Measurements from ENCODE around the gene DGKH. TPM values are rescaled to one million over a fixed set of nuclear protein-coding genes. Genes with fewer than 3 reads are reported as not detected.

The DGKH gene
- total RNA-seq, 6 donors from 2014 or later = 9.6 to 33.2 (median 17.4) TPM

DNA sequence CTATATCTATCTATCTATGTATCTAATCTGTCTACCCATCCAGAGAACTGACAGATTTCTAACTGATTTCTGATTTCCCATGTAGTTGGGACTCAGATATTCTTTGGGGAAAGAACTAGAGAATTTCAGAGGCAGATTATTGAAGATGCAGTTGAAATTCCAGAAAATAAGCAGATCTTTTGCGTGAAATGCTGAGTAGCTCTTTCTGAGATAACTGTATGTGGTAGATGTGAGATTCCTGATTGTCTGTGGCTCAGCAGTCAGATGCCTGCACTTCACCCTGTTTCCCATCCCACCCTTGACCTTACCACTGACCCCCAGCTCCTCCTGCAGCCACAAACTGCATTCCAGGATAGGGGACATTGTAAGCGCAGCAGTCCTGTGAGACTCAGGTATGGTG, 61.5 kb downstream of the DGKH start:
- Histone ChIP-seq H3K27ac (no peak overlapping the region), H3K27me3 (no peaks in the 10 kb centered on the region), H3K4me3 (no peak overlapping the region), H3K36me3 (no peaks in the 10 kb centered on the region), H3K9me3 (no peaks in the 10 kb centered on the region), H3K4me1 (peaks cover 5 to 15% (median 8%) of the 10 kb centered on the region in 4 donors)
- 92 to 100% methylated on average over 2 of the region's 2 CpGs for WGBS, 2 donors
- ATAC-seq (ENCODE audit: low FRiP score in 2 of 2) = no peak
- DNase-seq = no peak
- TF ChIP-seq, protein P1, sequence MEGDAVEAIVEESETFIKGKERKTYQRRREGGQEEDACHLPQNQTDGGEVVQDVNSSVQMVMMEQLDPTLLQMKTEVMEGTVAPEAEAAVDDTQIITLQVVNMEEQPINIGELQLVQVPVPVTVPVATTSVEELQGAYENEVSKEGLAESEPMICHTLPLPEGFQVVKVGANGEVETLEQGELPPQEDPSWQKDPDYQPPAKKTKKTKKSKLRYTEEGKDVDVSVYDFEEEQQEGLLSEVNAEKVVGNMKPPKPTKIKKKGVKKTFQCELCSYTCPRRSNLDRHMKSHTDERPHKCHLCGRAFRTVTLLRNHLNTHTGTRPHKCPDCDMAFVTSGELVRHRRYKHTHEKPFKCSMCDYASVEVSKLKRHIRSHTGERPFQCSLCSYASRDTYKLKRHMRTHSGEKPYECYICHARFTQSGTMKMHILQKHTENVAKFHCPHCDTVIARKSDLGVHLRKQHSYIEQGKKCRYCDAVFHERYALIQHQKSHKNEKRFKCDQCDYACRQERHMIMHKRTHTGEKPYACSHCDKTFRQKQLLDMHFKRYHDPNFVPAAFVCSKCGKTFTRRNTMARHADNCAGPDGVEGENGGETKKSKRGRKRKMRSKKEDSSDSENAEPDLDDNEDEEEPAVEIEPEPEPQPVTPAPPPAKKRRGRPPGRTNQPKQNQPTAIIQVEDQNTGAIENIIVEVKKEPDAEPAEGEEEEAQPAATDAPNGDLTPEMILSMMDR (IDR thresholded peaks at IDR 0.05) = no peak
- TF ChIP-seq POLR2AphosphoS5 (IDR thresholded peaks at IDR 0.05) = no peak
- TF ChIP-seq EP300 (IDR thresholded peaks at IDR 0.05) = no peak
- no peak for TF ChIP-seq POLR2A (IDR thresholded peaks at IDR 0.05)

DNA sequence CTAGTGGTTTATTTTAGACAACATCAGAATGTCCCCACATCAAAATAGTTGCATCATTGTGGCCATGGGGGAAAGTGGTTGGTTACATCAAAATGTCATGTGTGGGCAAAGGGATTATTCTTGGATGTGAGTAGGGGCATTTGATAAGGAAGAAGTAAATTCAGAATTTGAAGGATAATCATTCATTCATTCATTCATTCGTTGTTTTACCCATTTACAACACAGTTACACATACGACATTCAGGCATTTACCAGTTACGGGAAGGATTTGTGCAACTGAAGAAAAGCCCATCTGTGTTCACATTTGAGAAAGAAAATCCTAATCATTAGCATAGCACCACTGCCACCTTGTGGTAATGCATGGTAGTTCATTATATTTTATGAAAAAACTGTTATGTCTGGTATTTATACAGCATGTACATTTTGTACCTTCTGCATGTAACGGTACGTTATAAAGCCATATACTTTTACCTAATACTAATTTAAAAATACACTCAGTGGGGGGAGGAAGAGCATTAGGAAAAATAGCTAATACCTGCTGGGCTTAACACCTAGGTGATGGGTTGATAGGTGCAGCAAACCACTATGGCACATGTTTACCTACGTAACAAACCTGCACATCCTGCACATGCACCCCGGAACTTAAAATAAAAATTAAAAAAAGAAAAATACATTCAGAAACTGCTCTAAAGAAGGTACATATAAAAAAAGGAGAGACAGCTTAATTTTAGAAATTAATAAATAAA, 62.1 kb downstream of the DGKH start:
- DNase-seq (no peak), ATAC-seq (ENCODE audit: low FRiP score in 2 of 2) (peak; percentile 82 to 83)
- TF ChIP-seq, protein P1 (IDR thresholded peaks at IDR 0.05) = peak; percentile 55 to 90 (median 84)
- no peak for TF ChIP-seq POLR2AphosphoS5 (IDR thresholded peaks at IDR 0.05)
- Histone ChIP-seq H3K4me1 (peaks cover 5 to 15% (median 8%) of the 10 kb centered on the region in 4 donors), H3K27ac (no peak overlapping the region), H3K9me3 (no peaks in the 10 kb centered on the region), H3K4me3 (no peak overlapping the region), H3K36me3 (no peaks in the 10 kb centered on the region), H3K27me3 (no peaks in the 10 kb centered on the region)
- WGBS, 2 donors = 15 to 19% methylated on average over 7 of the region's 7 CpGs

DNA sequence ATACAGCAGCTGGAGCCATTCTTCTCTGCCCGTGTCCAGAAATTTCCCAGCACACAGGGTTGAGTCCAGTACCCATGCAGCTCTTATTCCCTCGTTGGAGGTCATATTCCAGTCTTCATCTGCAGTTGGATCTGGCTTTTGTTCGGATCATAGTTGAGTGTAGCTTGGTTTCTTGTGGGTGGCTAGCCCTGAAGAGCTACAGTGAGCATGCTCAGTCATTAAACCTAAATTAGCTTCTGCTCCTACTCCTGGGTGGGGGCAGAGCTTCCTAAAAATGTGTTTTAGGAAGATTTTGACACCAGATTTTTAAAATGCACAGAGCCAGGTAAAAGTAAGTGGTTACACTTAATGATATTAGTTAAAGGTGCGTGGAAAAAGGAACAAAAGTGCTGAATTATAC, 64.4 kb downstream of the DGKH start:
- Histone ChIP-seq H3K27me3 (no peaks in the 10 kb centered on the region), H3K4me3 (no peak overlapping the region), H3K9me3 (no peaks in the 10 kb centered on the region), H3K27ac (no peak overlapping the region), H3K36me3 (no peaks in the 10 kb centered on the region), H3K4me1 (peaks cover 4 to 9% (median 6%) of the 10 kb centered on the region in 4 donors)
- 68 to 73% methylated on average over 4 of the region's 4 CpGs for WGBS, 2 donors
- ATAC-seq (ENCODE audit: low FRiP score in 2 of 2) (no peak), DNase-seq (no peak)
- TF ChIP-seq EP300 (IDR thresholded peaks at IDR 0.05) = no peak
- no peak for TF ChIP-seq POLR2AphosphoS5 (IDR thresholded peaks at IDR 0.05)
- TF ChIP-seq, protein P1 (IDR thresholded peaks at IDR 0.05) = no peak
- TF ChIP-seq POLR2A (IDR thresholded peaks at IDR 0.05) = no peak

DNA sequence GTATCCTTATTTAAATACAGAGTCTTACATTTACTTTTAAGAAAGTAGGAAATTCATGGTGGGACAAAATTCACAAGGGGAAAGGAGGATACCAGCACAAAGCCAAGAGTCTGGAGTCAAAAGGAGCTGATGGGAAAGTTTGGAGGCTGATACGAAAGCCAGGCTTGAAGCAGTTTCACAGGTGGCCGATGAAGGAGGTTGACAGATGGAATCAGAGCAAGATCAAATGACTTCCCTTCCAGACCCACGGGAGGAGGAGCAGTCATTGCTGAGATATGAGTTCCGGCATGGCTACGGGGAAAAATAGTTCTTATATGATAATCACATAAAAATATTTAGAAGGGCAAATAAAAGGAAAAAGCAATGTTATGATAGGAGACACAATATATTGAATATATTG, 65.0 kb downstream of the DGKH start:
- Histone ChIP-seq H3K9me3 (no peaks in the 10 kb centered on the region), H3K4me1 (peaks cover 4 to 9% (median 6%) of the 10 kb centered on the region in 4 donors), H3K27me3 (no peaks in the 10 kb centered on the region), H3K27ac (no peak overlapping the region), H3K4me3 (no peak overlapping the region), H3K36me3 (no peaks in the 10 kb centered on the region)
- ATAC-seq (ENCODE audit: low FRiP score in 2 of 2) (no peak), DNase-seq (no peak)
- 51 to 59% methylated on average over 5 of the region's 5 CpGs for WGBS, 2 donors
- TF ChIP-seq EP300 (IDR thresholded peaks at IDR 0.05) (no peak), POLR2AphosphoS5 (IDR thresholded peaks at IDR 0.05) (no peak), POLR2A (IDR thresholded peaks at IDR 0.05) (no peak)
- TF ChIP-seq, protein P1 (IDR thresholded peaks at IDR 0.05) = no peak

DNA sequence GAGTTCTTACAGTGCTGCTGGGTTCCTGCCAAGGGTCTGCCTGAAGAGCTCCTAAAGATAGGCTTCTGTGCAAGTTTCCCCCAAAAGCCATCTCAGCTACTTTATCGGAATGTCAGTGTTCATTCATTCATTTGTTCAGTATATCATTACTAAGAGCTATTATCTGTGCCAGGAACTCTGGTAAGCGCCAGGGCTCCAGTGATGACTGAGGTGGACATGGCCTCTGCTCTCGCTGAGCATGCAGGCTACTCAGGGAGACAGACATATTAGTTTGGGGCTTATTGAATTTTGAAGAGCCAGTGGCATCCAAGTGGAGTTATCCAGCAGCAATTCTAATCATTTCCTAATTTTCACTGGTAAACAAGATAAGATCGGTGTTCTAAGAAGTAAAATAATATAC, 65.8 kb downstream of the DGKH start:
- Histone ChIP-seq H3K36me3 (no peaks in the 10 kb centered on the region), H3K27me3 (no peaks in the 10 kb centered on the region), H3K4me3 (no peak overlapping the region), H3K9me3 (no peaks in the 10 kb centered on the region), H3K4me1 (peaks cover 4 to 9% (median 6%) of the 10 kb centered on the region in 4 donors), H3K27ac (no peak overlapping the region)
- ATAC-seq (ENCODE audit: low FRiP score in 2 of 2) = no peak
- no peak for DNase-seq
- 62 to 76% methylated on average over 4 of the region's 4 CpGs for WGBS, 2 donors
- TF ChIP-seq, protein P1 (IDR thresholded peaks at IDR 0.05) = no peak
- TF ChIP-seq POLR2A (IDR thresholded peaks at IDR 0.05) (no peak), EP300 (IDR thresholded peaks at IDR 0.05) (no peak), POLR2AphosphoS5 (IDR thresholded peaks at IDR 0.05) (no peak)

All from upper lobe of left lung (tissue), 6 donors.